ENCODE measurements around the gene BPIFA3. TPM values are rescaled to one million over a fixed set of nuclear protein-coding genes. Genes with fewer than 3 reads are reported as not detected.

The BPIFA3 gene
- total RNA-seq, 1 experiment from 2014 or later: not detected

DNA sequence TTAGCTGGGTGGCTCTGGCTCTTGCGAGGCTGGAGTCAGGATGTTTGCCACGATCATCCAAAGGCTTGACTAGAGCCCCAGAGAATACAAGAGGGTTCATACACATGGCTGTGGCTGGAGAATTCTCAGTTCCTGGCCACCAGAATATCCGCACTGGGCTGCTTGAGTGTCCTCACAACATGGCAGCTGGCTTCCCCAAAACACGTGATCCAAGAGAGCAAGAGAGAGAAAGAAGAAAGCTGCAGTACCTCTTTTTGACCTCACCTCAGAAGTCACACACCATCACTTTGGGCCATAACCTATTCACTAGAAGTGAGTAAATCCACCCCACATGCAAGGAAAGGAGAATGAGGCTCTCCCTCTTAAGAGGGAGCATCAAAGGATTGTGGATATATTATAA is 44.3 kb downstream of the BPIFA3 start:
- DNase-seq (ENCODE audit: low read depth): no peak

DNA sequence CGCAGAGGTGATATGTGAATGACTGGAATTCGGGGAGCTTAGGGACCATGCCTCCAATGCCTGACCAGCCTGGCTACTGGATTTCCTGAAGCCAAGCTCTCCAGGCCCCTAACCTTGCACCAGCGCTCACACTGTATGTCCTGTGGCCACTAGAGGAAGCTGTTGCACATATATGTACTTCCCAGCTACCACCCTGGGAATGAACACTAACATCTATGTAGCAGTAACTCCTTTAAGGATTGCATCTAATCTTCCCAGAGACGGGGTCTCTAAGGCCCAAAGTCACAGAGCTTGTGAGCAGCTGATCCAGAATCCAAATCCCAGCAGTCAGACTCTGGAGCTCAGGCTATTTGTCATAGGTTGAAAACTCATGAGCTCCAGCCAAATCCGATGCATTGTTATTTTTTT is 45.5 kb downstream of the BPIFA3 start:
- peak; percentile 62 for DNase-seq (ENCODE audit: low read depth)

DNA sequence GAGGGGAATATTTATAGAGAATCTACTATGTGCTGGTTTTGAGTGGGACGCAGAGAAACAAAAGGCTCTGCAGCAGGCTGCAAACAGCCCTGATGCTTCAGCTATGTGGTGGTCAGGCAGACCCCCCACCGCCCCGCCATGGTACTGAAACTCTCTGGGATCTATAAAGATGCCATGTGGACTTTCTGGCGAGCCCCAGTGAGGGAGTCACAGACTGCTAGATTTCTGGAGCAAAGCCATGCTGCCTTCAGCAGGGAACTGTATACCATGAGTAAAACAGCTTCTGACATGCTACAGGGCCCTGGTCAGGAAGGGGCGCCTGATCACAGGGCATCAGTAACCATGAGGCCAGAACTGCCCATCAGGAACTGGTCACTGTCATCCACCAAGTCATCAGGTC is 46.6 kb downstream of the BPIFA3 start:
- no peak for DNase-seq (ENCODE audit: low read depth)

DNA sequence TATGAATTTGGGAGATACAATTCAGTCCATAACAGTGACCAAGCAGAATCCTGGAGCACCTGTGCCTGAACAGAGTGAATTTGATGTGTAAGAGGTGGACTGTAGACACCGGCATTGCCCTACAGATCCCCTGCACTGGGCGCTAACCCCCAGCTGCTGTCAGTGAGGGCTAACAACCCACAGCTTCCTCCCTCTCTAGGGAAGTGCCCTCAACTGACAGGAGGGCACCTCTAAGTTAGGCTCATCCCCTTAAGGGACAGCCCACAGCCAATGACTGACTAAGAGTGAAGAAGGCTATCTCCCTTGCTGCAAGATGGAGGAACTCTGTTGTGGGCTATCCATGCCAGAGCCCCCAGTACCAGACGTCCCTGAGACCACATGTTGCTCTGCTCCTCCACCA is 50.5 kb downstream of the BPIFA3 start:
- DNase-seq (ENCODE audit: low read depth): no peak

DNA sequence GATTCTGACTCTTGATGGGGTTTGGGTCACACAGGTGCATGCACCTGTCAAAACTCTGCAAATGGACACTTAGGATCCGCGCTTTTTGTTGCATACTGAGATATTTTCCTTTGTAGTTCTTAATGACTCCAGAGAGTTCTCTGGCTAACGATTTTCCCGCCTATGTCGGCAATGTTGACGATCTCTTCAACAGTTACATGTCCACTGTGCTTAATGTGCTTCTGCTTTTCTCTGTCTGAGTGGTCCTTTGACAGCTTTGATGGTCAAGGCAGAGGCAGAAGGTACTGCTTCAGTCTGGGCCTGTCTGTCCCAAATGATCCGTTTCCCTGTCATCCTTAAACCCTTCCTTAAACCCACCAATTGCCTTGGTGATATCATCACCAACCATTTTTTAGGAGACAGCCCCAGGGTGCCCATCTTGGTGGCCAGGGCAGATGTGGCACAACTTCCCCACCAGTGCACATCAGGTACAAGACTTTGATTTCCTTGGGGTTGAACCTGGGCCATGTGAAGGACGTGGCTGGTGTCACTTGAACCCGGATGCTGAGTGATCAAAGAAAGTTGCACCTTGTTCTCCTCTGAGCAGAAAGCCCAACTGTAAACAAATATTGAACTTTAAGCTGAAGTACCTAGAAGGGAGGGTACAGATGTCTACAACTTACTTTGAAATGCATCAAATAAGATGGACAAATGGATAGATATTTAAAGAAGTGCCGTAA is 55.2 kb downstream of the BPIFA3 start:
- no peak for DNase-seq (ENCODE audit: low read depth)

DNA sequence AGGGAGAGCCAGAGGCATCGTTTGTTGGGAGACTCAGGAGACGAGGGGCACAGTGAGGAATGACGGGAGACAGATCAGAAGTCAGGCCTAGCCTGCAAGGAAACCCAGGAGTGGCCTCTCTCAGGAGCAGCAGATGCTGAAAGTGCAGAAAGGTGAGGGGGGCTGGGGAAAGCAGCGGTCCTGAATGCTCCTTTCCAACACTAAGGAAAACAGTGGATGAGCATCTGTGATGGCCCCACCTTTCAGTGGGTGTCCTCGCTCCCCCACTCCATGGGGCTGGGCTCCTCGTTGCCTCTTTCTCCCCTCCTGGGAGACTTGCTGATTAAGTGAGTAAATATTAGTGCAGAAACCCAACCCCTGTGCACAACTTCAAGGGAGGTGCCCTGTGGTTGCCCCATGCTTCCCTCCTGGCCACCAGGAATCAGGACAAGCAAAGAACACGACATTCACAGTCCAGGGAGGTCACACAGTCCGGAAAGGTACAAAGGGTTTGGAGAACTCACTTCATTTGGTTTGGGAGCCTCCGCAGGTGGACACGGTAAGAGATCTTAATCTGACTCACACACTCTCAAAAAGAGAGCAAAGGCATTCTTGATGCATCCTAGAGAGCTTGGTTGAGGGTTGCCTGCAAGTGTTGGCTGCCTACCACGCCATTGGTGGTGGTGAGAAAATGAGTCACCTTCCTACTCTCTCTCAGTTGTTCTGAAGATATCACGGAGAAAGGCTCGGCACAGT is 56.1 kb downstream of the BPIFA3 start:
- no peak for DNase-seq (ENCODE audit: low read depth)

DNA sequence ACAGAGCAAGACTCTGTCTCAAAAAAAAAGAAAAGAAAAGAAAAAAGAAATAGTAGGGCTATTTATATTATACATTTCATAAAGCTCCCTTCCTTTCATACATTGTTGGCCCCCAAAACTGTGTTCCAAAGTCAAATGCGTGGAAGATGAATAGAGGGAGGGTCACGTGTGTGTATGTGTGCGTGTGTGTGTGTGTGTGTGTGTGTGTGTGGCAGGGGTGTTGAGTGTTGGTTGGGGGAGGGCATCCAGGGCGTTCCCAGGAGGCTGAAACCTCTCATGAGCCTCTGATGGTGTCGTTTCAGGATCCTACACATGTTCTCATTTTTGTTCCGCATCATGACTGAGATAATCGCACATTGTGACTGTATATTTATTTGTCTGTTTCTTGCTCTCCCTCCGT is 58.1 kb downstream of the BPIFA3 start:
- DNase-seq (ENCODE audit: low read depth): no peak

DNA sequence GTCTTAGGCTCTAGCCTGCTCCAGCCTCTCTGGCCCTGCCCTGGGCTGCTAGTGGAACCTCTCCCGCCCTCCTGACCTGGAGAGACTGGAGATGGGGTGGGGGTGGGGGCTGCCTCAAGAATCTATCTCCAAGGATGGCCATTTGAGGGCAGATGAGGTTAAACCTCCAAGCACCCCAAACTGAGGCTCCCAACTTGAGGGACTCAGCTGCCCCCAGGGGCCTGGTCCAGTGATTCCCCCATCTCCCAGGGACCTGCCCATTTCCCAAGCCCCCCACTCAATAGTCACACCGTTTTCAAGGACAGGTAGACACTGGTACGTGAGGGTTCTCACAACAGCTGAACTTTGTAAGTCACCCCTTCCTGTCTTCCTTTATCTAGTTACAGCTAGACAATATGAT is 58.7 kb downstream of the BPIFA3 start:
- no peak for DNase-seq (ENCODE audit: low read depth)

DNA sequence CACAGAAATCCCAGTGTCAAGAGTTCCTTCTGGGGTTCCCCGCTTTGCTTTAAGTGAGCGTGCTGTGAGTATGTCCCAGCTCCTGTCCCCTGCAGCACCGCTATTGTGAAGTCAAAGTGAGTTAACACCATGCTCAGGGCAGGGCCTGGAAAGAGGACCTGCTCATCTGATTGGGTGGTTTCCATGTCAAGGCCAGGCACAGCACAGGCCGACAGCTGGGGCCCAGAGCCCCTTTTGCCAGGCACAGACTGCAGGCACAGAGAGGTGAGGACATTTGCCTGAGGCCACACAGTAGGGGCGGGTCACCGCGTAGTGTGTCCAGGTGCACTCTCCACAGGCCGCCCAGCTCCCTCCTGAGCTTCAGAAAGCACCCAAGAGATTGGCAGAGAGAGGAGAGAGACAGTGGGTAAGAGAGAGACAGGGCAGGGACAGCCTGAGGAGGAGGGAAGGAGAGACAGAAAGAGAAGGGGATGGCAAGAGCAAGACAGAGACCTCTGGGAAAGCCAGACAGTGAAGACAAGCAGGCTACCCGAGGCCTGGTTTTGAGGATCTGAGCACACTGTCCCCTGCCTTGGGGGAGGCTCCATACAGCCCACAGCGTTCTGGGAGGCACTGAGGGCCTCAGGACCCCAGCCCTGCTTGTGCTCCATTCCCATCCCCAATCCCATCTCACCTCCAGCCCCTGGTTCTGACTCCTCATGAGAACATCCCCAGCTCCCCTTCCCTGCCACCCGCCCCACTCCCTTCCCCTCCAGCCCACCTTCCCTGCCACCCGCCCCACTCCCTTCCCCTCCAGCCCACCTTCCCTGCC is 59.4 kb downstream of the BPIFA3 start:
- DNase-seq (ENCODE audit: low read depth): no peak

Other genes starting within 250 kb of the BPIFA3 start
- not detected in 2 replicates for gene SUN5, start 212.9 kb upstream of the BPIFA3 start, total RNA-seq (2014; rRNA removed; shearing (Covaris generic))
- not detected in 2 replicates for gene BPIFB2, start 209.6 kb upstream of the BPIFA3 start, total RNA-seq (2014; rRNA removed; shearing (Covaris generic))
- not detected in 2 replicates for gene BPIFB6, start 185.7 kb upstream of the BPIFA3 start, total RNA-seq (2014; rRNA removed; shearing (Covaris generic))
- gene BPIFB3, start 163.4 kb upstream of the BPIFA3 start, total RNA-seq (2014; rRNA removed; shearing (Covaris generic)): not detected in 2 replicates
- gene BPIFB4, start 137.7 kb upstream of the BPIFA3 start, total RNA-seq (2014; rRNA removed; shearing (Covaris generic)): not detected in 2 replicates
- gene BPIFA2, start 49.2 kb upstream of the BPIFA3 start, total RNA-seq (2014; rRNA removed; shearing (Covaris generic)): not detected in 2 replicates
- gene BPIFA1, start 18.6 kb downstream of the BPIFA3 start, total RNA-seq (2014; rRNA removed; shearing (Covaris generic)): not detected in 2 replicates
- gene BPIFB1, start 65.9 kb downstream of the BPIFA3 start, total RNA-seq (2014; rRNA removed; shearing (Covaris generic)): not detected in 2 replicates
- 26.7 and 29.0 TPM in 2 replicates for gene CDK5RAP1, start 184.2 kb downstream of the BPIFA3 start, total RNA-seq (2014; rRNA removed; shearing (Covaris generic))
- gene SNTA1, start 226.4 kb downstream of the BPIFA3 start, total RNA-seq (2014; rRNA removed; shearing (Covaris generic)): 45.1 and 48.4 TPM in 2 replicates

Measured in RPMI7951 (cell line).